ENCODE measurements around the gene RNH1.

DNA sequence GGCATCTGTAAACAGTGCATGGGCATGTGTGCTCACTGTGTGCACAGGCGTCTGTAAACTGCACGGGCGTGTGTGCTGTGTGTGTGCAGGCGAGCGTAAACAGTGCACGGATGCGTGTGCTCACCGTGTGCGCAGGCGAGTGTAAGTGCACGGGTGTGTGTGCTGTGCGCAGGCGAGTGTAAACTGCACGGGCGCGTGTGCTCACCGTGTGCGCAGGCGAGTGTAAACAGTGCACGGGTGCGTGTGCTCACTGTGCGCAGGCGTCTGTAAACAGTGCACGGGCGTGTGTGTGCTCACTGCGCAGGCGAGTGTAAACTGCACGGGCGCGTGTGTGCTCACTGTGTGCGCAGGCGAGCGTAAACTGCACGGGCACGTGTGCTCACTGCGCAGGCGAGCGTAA lies 22.4 kb downstream of the RNH1 start:
- TF ChIP-seq, protein P1, sequence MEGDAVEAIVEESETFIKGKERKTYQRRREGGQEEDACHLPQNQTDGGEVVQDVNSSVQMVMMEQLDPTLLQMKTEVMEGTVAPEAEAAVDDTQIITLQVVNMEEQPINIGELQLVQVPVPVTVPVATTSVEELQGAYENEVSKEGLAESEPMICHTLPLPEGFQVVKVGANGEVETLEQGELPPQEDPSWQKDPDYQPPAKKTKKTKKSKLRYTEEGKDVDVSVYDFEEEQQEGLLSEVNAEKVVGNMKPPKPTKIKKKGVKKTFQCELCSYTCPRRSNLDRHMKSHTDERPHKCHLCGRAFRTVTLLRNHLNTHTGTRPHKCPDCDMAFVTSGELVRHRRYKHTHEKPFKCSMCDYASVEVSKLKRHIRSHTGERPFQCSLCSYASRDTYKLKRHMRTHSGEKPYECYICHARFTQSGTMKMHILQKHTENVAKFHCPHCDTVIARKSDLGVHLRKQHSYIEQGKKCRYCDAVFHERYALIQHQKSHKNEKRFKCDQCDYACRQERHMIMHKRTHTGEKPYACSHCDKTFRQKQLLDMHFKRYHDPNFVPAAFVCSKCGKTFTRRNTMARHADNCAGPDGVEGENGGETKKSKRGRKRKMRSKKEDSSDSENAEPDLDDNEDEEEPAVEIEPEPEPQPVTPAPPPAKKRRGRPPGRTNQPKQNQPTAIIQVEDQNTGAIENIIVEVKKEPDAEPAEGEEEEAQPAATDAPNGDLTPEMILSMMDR (IDR thresholded peaks at IDR 0.05; ENCODE audit: insufficient read depth, low read length, poor library complexity, severe bottlenecking): no peak
- no peak for TF ChIP-seq EZH2phosphoT487 (conservative IDR thresholded peaks at IDR 0.05; ENCODE audit: low read length)
